SK-N-SH (cell line): ENCODE data around the gene SIGLEC6. TPM values are rescaled to one million over a fixed set of nuclear protein-coding genes. Genes with fewer than 3 reads are reported as not detected.

Source experiments
- CTCF ChIA-PET: fragments of 300-600, 350-600 bp; formaldehyde crosslinking; extraction: SDS; loops from one replicate; lab custom pipeline; 2021; lab: Yijun Ruan, JAX
- POLR2A ChIA-PET: fragments of 350-600 bp; sonication (Branson Sonifier 250); formaldehyde crosslinking; extraction: SDS; loops from one replicate; lab custom pipeline; 2020; ENCODE audit warnings: antibody characterized with exemption, inconsistent platforms; lab: Yijun Ruan, JAX
- DNase-seq: peaks from one replicate; pipeline ENCODE4 v3.0.0; 2012
- H2AFZ ChIP-seq: fragments of 200-600 bp; sonication (generic); 2 replicates; pipeline ENCODE4 v1.8.1; 2016; ENCODE audit warnings: antibody characterized with exemption, mild to moderate bottlenecking, low read depth
- H3F3A ChIP-seq: fragments of 200-600 bp; sonication (generic); replicated peaks from 2 replicates; pipeline ENCODE3; 2016; ENCODE audit warnings: antibody characterized with exemption, mild to moderate bottlenecking; ENCODE audit not compliant: insufficient read depth
- H3K27ac ChIP-seq, 2 experiments: fragments of 200-500 bp in 1 of 2; fragments of 200-600 bp in 1 of 2; sonication (Bioruptor generic) in 1 of 2; sonication (generic), shearing (Covaris generic) in 1 of 2; 2 replicates each; pipeline versions ENCODE4 v1.5.1 to v1.6.1; 2014 to 2016; ENCODE audit warnings: low read depth in 2 of 2, inconsistent platforms in 1 of 2, low read length in 1 of 2, mild to moderate bottlenecking in 1 of 2, mixed read lengths in 1 of 2
- H3K27me3 ChIP-seq: fragments of 200-600 bp; sonication (generic), shearing (Covaris generic); 2 replicates; pipeline ENCODE4 v1.6.1; 2016; ENCODE audit warnings: mixed run types; ENCODE audit not compliant: insufficient read depth
- H3K36me3 ChIP-seq, 2 experiments: fragments of 200-500 bp in 1 of 2; fragments of 200-600 bp in 1 of 2; sonication (Bioruptor generic) in 1 of 2; sonication (generic) in 1 of 2; replicated peaks in 1 of 2; 2 replicates each; pipeline versions ENCODE3 to v1.5.1; 2014 to 2016; ENCODE audit warnings: low read length in 1 of 2, mild to moderate bottlenecking in 1 of 2; ENCODE audit not compliant: insufficient read depth in 2 of 2, control insufficient read depth in 1 of 2
- H3K4me1 ChIP-seq, 2 experiments: fragments of 200-500 bp in 1 of 2; fragments of 200-600 bp in 1 of 2; sonication (Bioruptor generic) in 1 of 2; sonication (generic), shearing (Covaris generic) in 1 of 2; 2 replicates each; pipeline versions ENCODE4 v1.5.1 to v1.6.1; 2014 to 2016; ENCODE audit warnings: low read depth in 1 of 2, low read length in 1 of 2, mixed run types in 1 of 2; ENCODE audit not compliant: insufficient read depth in 2 of 2, control insufficient read depth in 1 of 2
- H3K4me2 ChIP-seq: fragments of 200-600 bp; sonication (generic), shearing (Covaris generic); 2 replicates; pipeline ENCODE4 v1.6.1; 2017; ENCODE audit warnings: mixed run types
- H3K4me3 ChIP-seq, 2 experiments: fragments of 200-500 bp in 1 of 2; fragments of 200-600 bp in 1 of 2; sonication (Bioruptor generic) in 1 of 2; sonication (generic), shearing (Covaris generic) in 1 of 2; 2 replicates each; pipeline versions ENCODE4 v1.5.1 to v1.8.1; 2014 to 2016; ENCODE audit warnings: low read depth in 2 of 2, inconsistent platforms in 1 of 2, low read length in 1 of 2, mild to moderate bottlenecking in 1 of 2, mixed read lengths in 1 of 2, moderate library complexity in 1 of 2
- H3K79me2 ChIP-seq: fragments of 200-600 bp; sonication (generic); 2 replicates; pipeline ENCODE4 v1.8.1; 2017; ENCODE audit warnings: mild to moderate bottlenecking; ENCODE audit not compliant: insufficient read depth
- H3K9ac ChIP-seq: fragments of 200-600 bp; sonication (generic); 2 replicates; pipeline ENCODE4 v1.6.1; 2017; ENCODE audit warnings: mixed run types
- H3K9me2 ChIP-seq: fragments of 200-600 bp; sonication (generic); 2 replicates; pipeline ENCODE4 v1.6.1; 2017; ENCODE audit warnings: mixed run types
- H3K9me3 ChIP-seq: fragments of 200-600 bp; sonication (generic); 2 replicates; pipeline ENCODE4 v1.6.1; 2017; ENCODE audit warnings: mixed run types, mild to moderate bottlenecking, moderate library complexity
- H4K20me1 ChIP-seq: fragments of 200-600 bp; sonication (generic); 2 replicates; pipeline ENCODE4 v1.6.1; 2017; ENCODE audit warnings: mild to moderate bottlenecking, mixed run types; ENCODE audit not compliant: insufficient read depth
- CTCF ChIP-seq: fragments of 200-600 bp; sonication (generic); IDR thresholded peaks from 2 replicates; pipeline ENCODE4 v1.6.1; 2017; ENCODE audit warnings: antibody characterized with exemption, mild to moderate bottlenecking, moderate library complexity
- ELF1 ChIP-seq: IDR thresholded peaks from 2 replicates; pipeline ENCODE4 v1.4.0; 2012
- EZH2phosphoT487 ChIP-seq: fragments of 200-600 bp; sonication (generic); IDR thresholded peaks from 2 replicates; pipeline ENCODE4 v1.6.1; 2017; ENCODE audit warnings: low read depth, mixed run types, mild to moderate bottlenecking, antibody characterized with exemption, moderate library complexity, borderline replicate concordance
- FOXJ3 ChIP-seq: sonication (generic); formaldehyde crosslinking; IDR thresholded peaks from 2 replicates; pipeline ENCODE4 v1.5.1; 2020; ENCODE audit warnings: mild to moderate bottlenecking, missing genetic modification reagents
- IRF3 ChIP-seq: fragments of 150-350 bp; IDR thresholded peaks from 2 replicates; pipeline ENCODE4 v1.6.1; 2016; ENCODE audit warnings: mild to moderate bottlenecking, low read depth, low read length
- JUND ChIP-seq: IDR thresholded peaks from 2 replicates; pipeline ENCODE4 v1.4.0; 2012
- MAX ChIP-seq: IDR thresholded peaks from 2 replicates; pipeline ENCODE4 v1.4.0; 2012; ENCODE audit warnings: low read depth
- MXI1 ChIP-seq: IDR thresholded peaks from 2 replicates; pipeline ENCODE4 v1.6.1; 2012; ENCODE audit warnings: mild to moderate bottlenecking, low read depth, low read length, improper control_type of control experiment
- NRF1 ChIP-seq: IDR thresholded peaks from 2 replicates; pipeline ENCODE4 v1.6.1; 2012; ENCODE audit warnings: low read depth, mild to moderate bottlenecking, low read length
- PBX3 ChIP-seq: IDR thresholded peaks from 2 replicates; pipeline ENCODE4; 2012
- RAD21 ChIP-seq: IDR thresholded peaks from 2 replicates; pipeline ENCODE4 v1.6.1; 2012; ENCODE audit warnings: mild to moderate bottlenecking, low read length
- RFX5 ChIP-seq: IDR thresholded peaks from 2 replicates; pipeline ENCODE4 v1.6.1; 2012; ENCODE audit warnings: mild to moderate bottlenecking, improper control_type of control experiment, low read length
- SIN3A ChIP-seq: IDR thresholded peaks from 2 replicates; pipeline ENCODE4 v1.6.1; 2012; ENCODE audit warnings: low read depth, mild to moderate bottlenecking, low read length, moderate library complexity, borderline replicate concordance
- SMC3 ChIP-seq: IDR thresholded peaks from 2 replicates; pipeline ENCODE4 v1.6.1; 2012; ENCODE audit warnings: low read depth, low read length, improper control_type of control experiment
- TAF1 ChIP-seq: IDR thresholded peaks from 2 replicates; pipeline ENCODE4 v1.6.1; 2012; ENCODE audit warnings: low read depth, mild to moderate bottlenecking, low read length, moderate library complexity, borderline replicate concordance
- TCF12 ChIP-seq: IDR thresholded peaks from 2 replicates; pipeline ENCODE4 v1.4.0; 2012
- TEAD4 ChIP-seq: IDR thresholded peaks from 2 replicates; pipeline ENCODE4 v1.4.0; 2012; ENCODE audit warnings: mild to moderate bottlenecking, borderline replicate concordance; ENCODE audit not compliant: insufficient read depth
- USF1 ChIP-seq: IDR thresholded peaks from 2 replicates; pipeline ENCODE4 v1.4.0; 2012; ENCODE audit warnings: low read depth, borderline replicate concordance
- YY1 ChIP-seq: IDR thresholded peaks from 2 replicates; pipeline ENCODE4 v1.4.0; 2012; ENCODE audit warnings: low read depth, mild to moderate bottlenecking
- WGBS: methylation state at CpG from one replicate; pipeline ENCODE4 v1.1.6; 2017; ENCODE audit warnings: low lambda C conversion rate; 5-methylcytosine and 5-hydroxymethylcytosine counted together
- polyA plus RNA-seq, 3 experiments: library from polyadenylated mRNA; depleted of rRNA; stranded (reverse); fragments of >200 nt; gene quantifications; 2 replicates each; pipeline ENCODE4 v1.2.3, GENCODE V29; 2012

Gene SIGLEC6
- polyA plus RNA-seq, 1 of the 3 experiments (the other 2 are of a cell fraction), result not detected

GRCh38 chr19:51544038-51544437, 12.6 kb upstream of the SIGLEC6 start:
- WGBS, result 15% methylated on average over 6 of the region's 6 CpGs

More at GRCh38 chr19:51544038-51544437, 12.6 kb upstream of the SIGLEC6 start:
- POLR2A ChIA-PET, result no interaction called here
- TF ChIP-seq CTCF (no peak), FOXJ3 (CRISPR knock-in tag) (no peak), SMC3 (no peak), ELF1 (no peak), YY1 (no peak), TCF12 (no peak), MXI1 (no peak), EZH2phosphoT487 (no peak), IRF3 (no peak), USF1 (no peak), PBX3 (no peak), RAD21 (no peak), TAF1 (no peak), SIN3A (no peak), RFX5 (no peak), JUND (no peak), NRF1 (no peak), TEAD4 (no peak), MAX (no peak)
- TF ChIP-seq, all 33 proteins: peak for 0
- Histone ChIP-seq H3K9me3 (no peaks in the 10 kb centered on the region), H3F3A (no peaks in the 10 kb centered on the region), H4K20me1 (no peaks in the 10 kb centered on the region), H3K4me2 (no peak overlapping the region), H3K27ac (no peak overlapping the region), H3K36me3 (no peaks in the 10 kb centered on the region), H3K4me1 (no peaks in the 10 kb centered on the region), H3K79me2 (no peaks in the 10 kb centered on the region), H3K27me3 (peaks cover 33% of the 10 kb centered on the region; the same call in 1 of the 2 replicates), H2AFZ (no peak overlapping the region), H3K9ac (no peak overlapping the region), H3K9me2 (no peaks in the 10 kb centered on the region), H3K4me3 (no peak overlapping the region)
- DNase-seq, result no peak
- CTCF ChIA-PET, result no interaction called here
